HFFc6 (cell line): ENCODE results near the gene PPP1R9B. TPM values are rescaled to one million over a fixed set of nuclear protein-coding genes. Genes with fewer than 3 reads are reported as not detected.

Experiments
- DNase-seq: peaks from one replicate; pipeline ENCODE4 v3.0.0-alpha.2; 2018
- H3K27ac Mint-ChIP-seq: 2 replicates; pipeline ENCODE4 v1.8.0; 2020; ENCODE audit warnings: mild to moderate bottlenecking, mixed read lengths
- H3K27me3 Mint-ChIP-seq: 2 replicates; pipeline ENCODE4 v1.8.0; 2021; ENCODE audit warnings: mild to moderate bottlenecking, moderate library complexity, mixed read lengths; ENCODE audit not compliant: insufficient read depth
- H3K36me3 Mint-ChIP-seq: 2 replicates; pipeline ENCODE4 v1.8.0; 2021; ENCODE audit warnings: low read depth, mixed read lengths
- H3K4me1 Mint-ChIP-seq: 2 replicates; pipeline ENCODE4 v1.8.0; 2020; ENCODE audit warnings: low read depth, mixed read lengths
- H3K4me3 Mint-ChIP-seq: 2 replicates; pipeline ENCODE4 v1.8.0; 2020; ENCODE audit warnings: mild to moderate bottlenecking, moderate library complexity, mixed read lengths
- H3K9me3 Mint-ChIP-seq: 2 replicates; pipeline ENCODE4 v1.8.0; 2020; ENCODE audit warnings: mild to moderate bottlenecking, mixed read lengths
- total RNA-seq, 6 experiments: library from RNA; stranded (reverse); fragmentation: NEBNext Ultra II Directional; extraction: Animal tissue kit (Norgen Biotek cat#: 25700); gene quantifications; 2 replicates in 1 of 6; 3 replicates in 5 of 6; pipeline ENCODE4 v1.2.3, GENCODE V29; 2021
- TF ChIP-seq, protein P1 (sequence below): fragments of 200-600 bp; sonication (generic); IDR thresholded peaks from 2 replicates; pipeline ENCODE4 v1.5.0; 2021; ENCODE audit warnings: antibody characterized with exemption, mild to moderate bottlenecking

Gene PPP1R9B
- total RNA-seq, 6 experiments from 2014 or later = 66.4 to 78.5 (median 68.7) TPM

DNA sequence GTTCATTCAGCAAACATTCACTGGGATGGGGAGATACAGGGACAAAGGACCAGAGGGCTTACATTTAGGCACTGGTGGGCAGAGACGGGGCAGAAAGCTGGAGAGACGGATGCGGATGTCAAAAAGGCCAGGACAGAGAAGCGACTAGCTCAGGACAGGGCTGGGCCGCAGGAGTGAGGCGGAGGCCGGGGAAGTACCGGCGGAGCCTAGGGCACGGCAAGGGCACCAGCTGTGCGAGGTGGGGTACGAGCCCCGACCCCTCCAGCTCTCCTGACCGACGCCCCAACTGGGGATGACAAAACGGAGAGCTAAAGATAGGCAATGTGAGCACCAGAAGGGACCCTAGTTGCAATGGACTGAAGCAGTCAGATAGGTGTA, 11.4 kb upstream of the PPP1R9B start:
- no peak for DNase-seq
- no peaks in the 10 kb centered on the region for H3K36me3 Mint-ChIP-seq
- H3K4me3 Mint-ChIP-seq = peak overlapping the region; percentile 88
- H3K27ac Mint-ChIP-seq = peak overlapping the region; percentile 72
- H3K4me1 Mint-ChIP-seq = peaks cover 16% of the 10 kb centered on the region
- H3K27me3 Mint-ChIP-seq = peaks cover 6% of the 10 kb centered on the region
- no peaks in the 10 kb centered on the region for H3K9me3 Mint-ChIP-seq
- TF ChIP-seq, protein P1, sequence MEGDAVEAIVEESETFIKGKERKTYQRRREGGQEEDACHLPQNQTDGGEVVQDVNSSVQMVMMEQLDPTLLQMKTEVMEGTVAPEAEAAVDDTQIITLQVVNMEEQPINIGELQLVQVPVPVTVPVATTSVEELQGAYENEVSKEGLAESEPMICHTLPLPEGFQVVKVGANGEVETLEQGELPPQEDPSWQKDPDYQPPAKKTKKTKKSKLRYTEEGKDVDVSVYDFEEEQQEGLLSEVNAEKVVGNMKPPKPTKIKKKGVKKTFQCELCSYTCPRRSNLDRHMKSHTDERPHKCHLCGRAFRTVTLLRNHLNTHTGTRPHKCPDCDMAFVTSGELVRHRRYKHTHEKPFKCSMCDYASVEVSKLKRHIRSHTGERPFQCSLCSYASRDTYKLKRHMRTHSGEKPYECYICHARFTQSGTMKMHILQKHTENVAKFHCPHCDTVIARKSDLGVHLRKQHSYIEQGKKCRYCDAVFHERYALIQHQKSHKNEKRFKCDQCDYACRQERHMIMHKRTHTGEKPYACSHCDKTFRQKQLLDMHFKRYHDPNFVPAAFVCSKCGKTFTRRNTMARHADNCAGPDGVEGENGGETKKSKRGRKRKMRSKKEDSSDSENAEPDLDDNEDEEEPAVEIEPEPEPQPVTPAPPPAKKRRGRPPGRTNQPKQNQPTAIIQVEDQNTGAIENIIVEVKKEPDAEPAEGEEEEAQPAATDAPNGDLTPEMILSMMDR = no peak

DNA sequence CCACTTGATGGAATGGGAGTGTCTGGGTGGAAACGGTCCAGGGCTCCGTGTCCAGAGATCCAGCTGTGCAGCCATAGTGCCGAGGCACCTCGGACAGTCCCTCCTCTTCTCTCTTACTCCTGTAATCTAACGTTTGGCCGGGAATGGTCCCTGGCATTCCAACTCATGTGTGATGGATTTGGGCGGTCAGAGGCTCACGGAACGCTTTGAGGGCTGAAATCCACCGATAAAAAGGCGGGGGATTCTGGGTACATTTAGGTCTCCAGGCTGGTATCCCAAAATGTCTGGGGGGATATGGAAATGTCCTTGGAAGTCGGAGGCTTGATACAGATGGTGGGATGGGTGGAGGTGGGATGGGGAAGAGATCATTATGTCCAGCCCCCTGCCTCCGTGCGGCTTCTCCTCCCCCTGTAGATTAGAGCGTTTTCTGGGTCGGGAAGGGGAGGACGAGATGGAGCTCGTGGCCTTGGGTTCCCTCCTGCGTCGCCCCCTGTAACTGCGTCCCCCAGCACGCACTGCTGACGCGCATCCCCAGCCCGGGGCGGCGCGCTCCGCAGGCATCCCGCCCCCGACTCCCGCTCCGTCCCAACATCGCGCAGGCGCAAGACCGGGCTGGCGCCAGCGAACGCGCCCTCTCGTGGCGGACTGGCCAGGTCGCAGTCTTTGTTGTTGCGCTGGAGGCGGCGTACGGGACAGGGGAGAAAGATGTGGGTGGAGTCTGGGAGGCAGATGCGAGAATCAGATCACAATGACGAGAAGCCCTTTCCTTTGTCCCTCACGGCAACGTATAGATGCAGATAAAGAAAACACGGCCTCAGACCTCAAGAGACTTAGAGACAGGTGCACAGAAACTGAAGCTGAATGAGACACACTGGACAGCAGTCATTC, 10.8 kb upstream of the PPP1R9B start:
- H3K27ac Mint-ChIP-seq = peak overlapping the region; percentile 72
- TF ChIP-seq, protein P1 = peak; percentile 97
- H3K9me3 Mint-ChIP-seq = no peaks in the 10 kb centered on the region
- H3K4me1 Mint-ChIP-seq = peaks cover 16% of the 10 kb centered on the region
- H3K4me3 Mint-ChIP-seq = peak overlapping the region; percentile 88
- peak; percentile 87 for DNase-seq
- peaks cover 6% of the 10 kb centered on the region for H3K27me3 Mint-ChIP-seq
- H3K36me3 Mint-ChIP-seq = no peaks in the 10 kb centered on the region

DNA sequence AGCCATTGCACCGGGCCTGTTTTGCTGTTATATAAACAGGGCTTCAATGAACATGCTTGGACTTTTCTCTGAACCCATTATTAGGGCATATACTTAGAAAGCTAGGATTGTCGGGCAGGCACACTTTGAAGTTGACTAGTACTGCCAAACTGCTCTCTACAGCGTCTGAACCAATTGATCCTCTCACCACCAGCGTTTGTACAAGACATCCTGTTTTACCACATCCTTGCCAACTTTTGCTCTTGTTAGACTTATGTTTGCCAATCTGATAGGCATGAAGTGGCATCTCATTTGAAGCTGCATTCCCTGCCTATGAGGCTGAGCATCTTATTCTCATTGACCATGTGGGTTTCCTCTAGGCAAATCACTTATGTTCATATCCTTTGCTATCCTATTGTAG, 7.4 kb upstream of the PPP1R9B start:
- no peak overlapping the region for H3K27ac Mint-ChIP-seq
- TF ChIP-seq, protein P1 = no peak
- H3K9me3 Mint-ChIP-seq = no peaks in the 10 kb centered on the region
- peaks cover 30% of the 10 kb centered on the region for H3K4me1 Mint-ChIP-seq
- no peak for DNase-seq
- no peaks in the 10 kb centered on the region for H3K36me3 Mint-ChIP-seq
- H3K27me3 Mint-ChIP-seq = peaks cover 4% of the 10 kb centered on the region
- no peak overlapping the region for H3K4me3 Mint-ChIP-seq

DNA sequence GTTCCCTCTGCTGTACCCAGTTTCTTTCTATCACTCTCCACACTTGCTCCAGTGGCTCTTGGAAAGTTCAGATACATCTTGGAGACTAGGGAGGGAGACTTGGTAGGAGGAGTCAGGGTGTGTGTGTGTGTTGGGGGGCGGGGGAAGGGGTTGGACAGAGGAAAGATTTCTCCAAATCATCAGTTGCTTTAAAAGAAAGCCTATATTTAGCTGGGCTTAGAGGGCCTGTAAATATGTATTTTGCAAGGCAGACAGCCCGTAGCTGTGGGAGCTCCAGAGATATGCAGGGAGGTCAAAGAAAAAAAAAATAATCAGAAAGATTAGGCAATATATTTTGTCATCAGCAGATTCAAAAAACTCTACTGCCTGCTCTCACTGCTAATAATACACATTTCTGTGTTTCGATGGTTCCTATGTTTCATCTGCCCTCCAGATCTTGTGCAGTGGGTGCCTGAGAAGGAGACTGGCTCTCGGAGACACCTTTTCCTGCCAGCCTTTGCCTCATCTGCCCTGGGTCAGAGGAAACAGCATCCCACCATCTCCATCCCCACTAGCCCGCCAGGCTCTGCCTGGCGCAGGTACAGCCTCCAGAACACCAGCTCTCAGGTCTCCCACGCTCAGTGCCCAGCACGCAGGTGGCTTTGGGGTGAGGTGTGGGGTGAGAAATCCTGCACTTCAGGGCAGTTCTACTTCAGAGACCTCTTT, 4.8 kb upstream of the PPP1R9B start:
- H3K27me3 Mint-ChIP-seq = no peaks in the 10 kb centered on the region; the same call in 1 of the 2 replicates
- no peak for DNase-seq
- H3K9me3 Mint-ChIP-seq = no peaks in the 10 kb centered on the region
- TF ChIP-seq, protein P1 = no peak
- no peak overlapping the region for H3K4me3 Mint-ChIP-seq
- peaks cover 29% of the 10 kb centered on the region for H3K4me1 Mint-ChIP-seq
- no peaks in the 10 kb centered on the region for H3K36me3 Mint-ChIP-seq
- H3K27ac Mint-ChIP-seq = peak overlapping the region; percentile 26

DNA sequence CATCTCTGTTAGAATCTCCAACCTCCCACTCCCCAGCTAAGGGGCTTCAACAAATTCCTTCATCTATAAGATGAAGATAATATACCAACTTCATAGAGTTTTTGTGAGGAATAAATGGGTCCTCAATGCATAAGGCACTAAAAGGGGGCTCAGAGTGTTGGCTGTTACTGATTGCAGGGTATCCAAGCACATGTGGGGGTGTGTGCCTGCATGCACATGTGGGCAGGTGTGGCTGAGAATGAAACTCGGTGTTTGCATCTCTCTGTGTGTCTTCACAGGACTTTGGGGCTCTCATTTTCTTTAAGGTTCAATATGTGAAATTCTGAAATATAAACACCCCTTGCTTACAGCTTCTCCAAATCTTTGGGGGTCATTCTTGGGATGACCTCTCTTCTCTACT, 4.1 kb upstream of the PPP1R9B start:
- Mint-ChIP-seq H3K27ac (no peak overlapping the region; the same call in 1 of the 2 replicates), H3K36me3 (no peaks in the 10 kb centered on the region), H3K4me3 (no peak overlapping the region), H3K9me3 (no peaks in the 10 kb centered on the region), H3K4me1 (peaks cover 29% of the 10 kb centered on the region), H3K27me3 (no peaks in the 10 kb centered on the region; the same call in 1 of the 2 replicates)
- TF ChIP-seq, protein P1 = no peak
- DNase-seq = no peak
